Activated naive CD4-positive, alpha-beta T cell treated with anti-CD3 and anti-CD28 coated beads for 36 hours (primary cell): ENCODE data around the gene LRFN5. TPM values are rescaled to one million over a fixed set of nuclear protein-coding genes. Genes with fewer than 3 reads are reported as not detected.
"Not testable (repeated sequence)": the region's sequence is repeated elsewhere in the genome, so short reads cannot be mapped to it uniquely, and the experiment has no call there.

ENCODE experiments used
- CTCF ChIA-PET: fragments of 350-600 bp; sonication (Branson Sonifier 250); formaldehyde crosslinking; loops from one replicate; lab custom pipeline; 2021; ENCODE audit warnings: antibody characterized with exemption; lab: Charles Lee
- DNase-seq: peaks from one replicate; pipeline ENCODE4 v3.0.0-alpha.2; 2020
- H3K27ac Mint-ChIP-seq: one replicate; pipeline ENCODE4 v1.8.0; 2021; ENCODE audit warnings: mild to moderate bottlenecking, mixed read lengths
- H3K27me3 Mint-ChIP-seq: one replicate; pipeline ENCODE4 v1.8.0; 2021; ENCODE audit warnings: low read depth, mixed read lengths
- H3K36me3 Mint-ChIP-seq: one replicate; pipeline ENCODE4 v1.8.0; 2021; ENCODE audit warnings: low read depth, mixed read lengths
- H3K4me1 Mint-ChIP-seq: one replicate; pipeline ENCODE4 v1.8.0; 2021; ENCODE audit warnings: low read depth, mixed read lengths
- H3K4me3 Mint-ChIP-seq: one replicate; pipeline ENCODE4 v1.8.0; 2021; ENCODE audit warnings: mild to moderate bottlenecking, moderate library complexity, mixed read lengths
- H3K9me3 Mint-ChIP-seq: one replicate; pipeline ENCODE4 v1.8.0; 2021; ENCODE audit warnings: mixed read lengths
- intact Hi-C: fragments of 100-400 bp; cut with micrococcal nuclease; formaldehyde crosslinking; loops from one replicate; pipeline ENCODE4 v1.15.1; 2023
- total RNA-seq, 2 experiments: library from RNA; stranded (reverse); gene quantifications; one replicate each; pipeline ENCODE4 v1.2.3, GENCODE V29; 2021

Gene LRFN5
- not detected for total RNA-seq

DNA sequence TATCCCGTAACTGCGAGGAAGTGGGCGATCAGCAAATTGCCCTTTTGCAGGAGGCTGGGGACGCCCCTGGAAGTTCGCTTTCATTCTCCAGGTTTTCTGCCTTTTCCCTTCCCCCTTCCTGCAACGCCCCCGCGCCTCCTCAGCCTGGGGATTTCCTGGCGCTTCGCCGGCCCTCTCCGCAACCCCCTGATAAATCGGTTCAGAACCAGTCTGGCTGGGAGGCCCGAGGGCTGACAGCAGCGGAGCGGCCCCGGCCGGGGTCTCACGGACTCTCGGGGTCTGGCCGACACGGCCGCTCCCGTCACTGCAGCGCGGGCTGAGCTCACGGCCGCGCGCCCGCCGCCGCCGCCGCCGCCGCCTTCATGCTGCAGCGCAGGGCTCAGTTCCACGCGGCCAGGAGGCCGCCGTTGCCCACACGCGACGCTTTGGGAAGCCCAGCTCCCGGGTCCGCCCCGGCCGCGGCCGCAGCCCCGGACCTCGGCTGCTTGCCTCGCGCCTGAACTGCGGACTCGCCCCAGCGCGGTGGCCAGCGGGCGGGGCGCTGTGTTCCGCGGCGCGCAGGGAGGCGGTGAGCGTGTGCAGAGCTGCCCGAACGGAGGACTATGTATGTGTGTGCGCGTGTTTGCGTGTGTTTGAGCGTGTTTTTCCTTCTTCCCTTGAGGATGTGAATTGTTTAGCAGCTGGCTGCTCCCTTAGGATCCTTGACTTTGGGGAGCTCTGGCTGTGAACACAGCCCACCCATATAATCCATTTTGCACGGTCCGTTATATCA lies at the start of gene LRFN5:
TSS of gene LRFN5 (plus strand) at position 345 of the 772 bp plus-strand sequence.
- H3K27me3 Mint-ChIP-seq = peaks cover 78% of the 10 kb centered on the region

GRCh38 chr14:41558490-41558889 lies 48.2 kb upstream of the LRFN5 start:
- H3K27ac Mint-ChIP-seq = no peak overlapping the region
- intact Hi-C loops = no loop called here
- H3K36me3 Mint-ChIP-seq = no peaks in the 10 kb centered on the region
- no peaks in the 10 kb centered on the region for H3K4me1 Mint-ChIP-seq
- CTCF ChIA-PET = no interaction called here
- peaks cover 1% of the 10 kb centered on the region for H3K9me3 Mint-ChIP-seq
- H3K4me3 Mint-ChIP-seq = no peak overlapping the region
- DNase-seq = no peak
- H3K27me3 Mint-ChIP-seq = no peaks in the 10 kb centered on the region

More for the DNA sequence above, at the start of gene LRFN5:
- Mint-ChIP-seq H3K9me3 (no peaks in the 10 kb centered on the region), H3K4me1 (peaks cover 45% of the 10 kb centered on the region), H3K27ac (no peak within 1 kb of the TSS), H3K4me3 (peak within 1 kb of the TSS; percentile 61), H3K36me3 (no peaks in the 10 kb centered on the region)
- CTCF ChIA-PET = no interaction called here
- intact Hi-C loops = loop anchor here (5.0 kb wide), 1 partner anchor 181 kb away; no protein-coding TSS in a partner anchor
- peak; percentile 30 for DNase-seq

GRCh38 chr14:41566864-41567263 lies 39.8 kb upstream of the LRFN5 start:
- DNase-seq, H3K4me1 Mint-ChIP-seq, H3K27ac Mint-ChIP-seq, H3K9me3 Mint-ChIP-seq, CTCF ChIA-PET, H3K27me3 Mint-ChIP-seq, intact Hi-C loops, H3K36me3 Mint-ChIP-seq, H3K4me3 Mint-ChIP-seq: not testable (repeated sequence)

DNA sequence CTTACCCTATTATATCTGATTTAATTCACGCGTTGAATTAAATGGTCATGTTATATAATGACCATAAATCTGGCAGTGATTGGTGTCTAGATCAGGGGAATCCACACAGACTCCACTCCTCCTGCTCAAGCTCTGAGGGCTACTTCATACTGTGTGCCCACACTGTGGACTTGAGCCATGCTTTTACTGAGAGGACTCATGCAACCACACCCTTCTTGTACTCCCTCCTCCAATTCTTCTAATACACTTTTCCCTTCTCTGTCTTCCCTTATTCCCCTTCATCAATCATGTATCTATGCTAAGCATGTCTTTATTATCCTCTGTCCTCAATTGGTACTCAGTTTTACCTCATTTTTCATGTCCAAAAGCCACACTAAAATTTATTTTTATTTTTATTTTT lies 37.7 kb upstream of the LRFN5 start:
- no peaks in the 10 kb centered on the region for H3K9me3 Mint-ChIP-seq
- no peak for DNase-seq
- no peak overlapping the region for H3K27ac Mint-ChIP-seq
- H3K4me1 Mint-ChIP-seq = no peaks in the 10 kb centered on the region
- CTCF ChIA-PET = no interaction called here
- peaks cover 3% of the 10 kb centered on the region for H3K27me3 Mint-ChIP-seq
- H3K36me3 Mint-ChIP-seq = no peaks in the 10 kb centered on the region
- intact Hi-C loops = no loop called here
- H3K4me3 Mint-ChIP-seq = no peak overlapping the region

DNA sequence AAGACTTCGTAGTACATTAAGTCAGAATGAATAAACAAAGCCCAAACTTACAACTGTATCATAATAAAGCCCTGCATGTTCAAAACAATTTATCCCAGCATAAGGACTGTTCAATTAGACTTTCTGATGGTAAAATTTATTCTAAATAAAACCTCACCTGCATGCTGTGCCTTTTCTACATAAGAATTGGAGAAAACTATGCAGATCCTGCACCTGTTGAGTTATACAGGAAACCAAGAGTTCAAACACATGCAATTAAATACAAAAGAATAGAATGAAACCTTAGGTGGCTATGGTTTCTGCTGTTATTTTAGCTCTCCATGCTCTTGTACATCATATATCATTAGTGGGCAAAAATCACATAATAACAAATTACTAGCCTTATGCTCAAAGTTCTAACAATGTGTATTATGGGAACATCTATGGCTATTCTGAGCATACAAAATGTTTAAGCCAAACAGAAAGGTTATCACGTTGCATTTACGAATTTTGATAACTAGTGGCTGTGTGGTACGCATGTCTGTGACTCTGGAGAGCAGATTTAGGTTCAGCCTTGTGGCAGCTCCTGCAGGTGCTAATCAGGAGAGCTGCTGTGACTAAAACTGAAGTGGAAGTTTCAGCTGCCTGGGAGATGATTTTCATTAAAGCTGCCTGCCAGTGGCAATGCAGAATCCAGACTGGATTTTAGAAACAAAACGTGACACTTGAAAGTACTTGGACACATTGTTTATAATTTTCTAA lies 36.1 kb upstream of the LRFN5 start:
- H3K27me3 Mint-ChIP-seq = no peaks in the 10 kb centered on the region
- no peak overlapping the region for H3K4me3 Mint-ChIP-seq
- no peaks in the 10 kb centered on the region for H3K4me1 Mint-ChIP-seq
- CTCF ChIA-PET = no interaction called here
- intact Hi-C loops = no loop called here
- H3K36me3 Mint-ChIP-seq = no peaks in the 10 kb centered on the region
- no peak overlapping the region for H3K27ac Mint-ChIP-seq
- DNase-seq = no peak
- no peaks in the 10 kb centered on the region for H3K9me3 Mint-ChIP-seq

DNA sequence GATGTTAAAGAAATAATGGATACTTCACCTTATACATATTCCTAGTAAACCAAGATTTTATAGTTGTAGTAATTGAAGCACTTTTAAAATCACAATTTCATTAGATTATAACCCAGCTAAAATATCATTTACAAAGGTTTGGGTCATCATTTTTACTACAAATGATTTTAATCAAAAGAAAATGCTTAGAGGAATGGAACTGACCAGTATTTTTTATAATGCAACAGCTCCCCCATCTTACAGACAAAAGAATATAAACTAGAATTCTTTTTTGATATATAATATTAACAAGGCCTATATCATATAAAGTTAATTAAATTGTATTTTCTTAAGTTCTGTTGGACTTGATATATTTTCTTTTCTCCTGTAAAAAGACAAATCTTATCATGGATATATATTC lies 20.4 kb upstream of the LRFN5 start:
- H3K27me3 Mint-ChIP-seq = peaks cover 4% of the 10 kb centered on the region
- H3K4me1 Mint-ChIP-seq = no peaks in the 10 kb centered on the region
- no peaks in the 10 kb centered on the region for H3K36me3 Mint-ChIP-seq
- H3K9me3 Mint-ChIP-seq = no peaks in the 10 kb centered on the region
- no peak for DNase-seq
- H3K4me3 Mint-ChIP-seq = no peak overlapping the region
- H3K27ac Mint-ChIP-seq = no peak overlapping the region
- CTCF ChIA-PET = no interaction called here
- intact Hi-C loops = no loop called here

GRCh38 chr14:41597647-41598046 lies 9.0 kb upstream of the LRFN5 start:
- DNase-seq = no peak
- no peak overlapping the region for H3K27ac Mint-ChIP-seq
- CTCF ChIA-PET = no interaction called here
- no peak overlapping the region for H3K4me3 Mint-ChIP-seq
- no peaks in the 10 kb centered on the region for H3K4me1 Mint-ChIP-seq
- no peaks in the 10 kb centered on the region for H3K36me3 Mint-ChIP-seq
- no peaks in the 10 kb centered on the region for H3K9me3 Mint-ChIP-seq
- peaks cover 13% of the 10 kb centered on the region for H3K27me3 Mint-ChIP-seq
- intact Hi-C loops = no loop called here

DNA sequence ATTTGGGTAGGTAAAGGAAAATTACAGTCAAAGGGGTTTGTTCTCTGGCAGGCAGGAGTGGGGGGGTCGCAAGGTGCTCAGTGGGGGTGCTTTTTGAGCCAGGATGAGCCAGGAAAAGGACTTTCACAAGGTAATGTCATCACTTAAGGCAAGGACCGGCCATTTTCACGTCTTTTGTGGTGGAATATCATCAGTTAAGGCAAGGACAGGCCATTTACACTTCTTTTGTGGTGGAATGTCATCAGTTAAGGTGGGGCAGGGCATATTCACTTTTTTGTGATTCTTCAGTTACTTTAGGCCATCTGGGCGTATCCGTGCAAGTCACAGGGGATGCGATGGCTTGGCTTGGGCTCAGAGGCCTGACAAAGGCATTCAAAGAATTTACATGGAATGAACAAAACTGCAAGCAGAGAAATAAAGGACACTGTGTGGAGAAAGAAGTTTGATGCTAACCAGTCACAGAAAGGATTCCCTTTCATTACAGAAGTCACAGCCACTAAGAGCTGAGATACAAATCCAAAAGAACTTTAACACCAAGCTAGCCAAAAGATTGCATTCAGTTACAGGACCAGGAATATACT lies 6.8 kb upstream of the LRFN5 start:
- H3K4me3 Mint-ChIP-seq, DNase-seq, H3K4me1 Mint-ChIP-seq, H3K36me3 Mint-ChIP-seq, H3K27ac Mint-ChIP-seq, H3K9me3 Mint-ChIP-seq: not testable (repeated sequence)
- H3K27me3 Mint-ChIP-seq = peaks cover 26% of the 10 kb centered on the region
- CTCF ChIA-PET = interaction anchor here (1.0 to 1.2 kb wide), 2 partner anchors 9 to 10 kb away, joined by 3 read pairs; no protein-coding TSS in a partner anchor
- intact Hi-C loops = loop anchor here (5.0 kb wide), 2 partner anchors 1183 to 1613 kb away; no protein-coding TSS in a partner anchor

DNA sequence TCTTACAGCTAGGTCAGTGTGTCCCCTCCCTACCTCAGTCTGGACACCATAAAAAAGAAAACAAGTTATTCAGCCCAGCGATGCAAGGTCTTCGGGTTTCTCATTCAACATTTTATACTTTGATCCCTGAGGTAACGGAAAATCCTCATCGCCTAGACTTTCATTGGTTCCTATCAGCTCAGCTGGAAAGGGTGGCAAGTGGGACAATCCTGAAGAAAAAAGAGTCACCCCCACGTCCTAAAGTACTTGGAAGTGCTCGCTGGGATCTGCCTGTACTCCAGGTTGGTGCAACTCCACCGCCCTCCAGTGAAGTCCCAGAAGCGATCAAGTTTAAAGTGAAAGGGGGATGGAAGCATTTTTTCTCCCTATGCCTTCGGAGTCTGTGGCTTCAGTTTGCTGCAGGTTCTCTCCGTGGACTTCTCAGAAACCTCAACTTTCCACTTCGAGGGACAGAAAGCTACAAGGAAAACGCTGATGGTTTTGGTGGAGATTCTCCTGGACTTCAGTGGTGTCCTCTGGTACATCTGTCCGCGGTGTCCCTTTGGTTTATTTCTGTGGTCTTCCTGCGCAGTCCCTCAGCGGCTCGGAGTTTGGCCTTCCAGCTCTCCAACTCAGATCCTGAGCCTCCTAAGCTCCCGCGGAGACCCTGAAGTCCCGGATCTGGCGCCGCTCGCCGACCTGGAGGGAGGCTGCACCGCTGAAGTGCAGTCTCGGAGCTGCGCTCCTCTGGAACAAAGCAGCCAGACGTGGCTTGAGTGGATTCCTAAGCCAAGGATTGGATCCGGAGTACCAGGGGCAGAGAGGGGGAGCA lies 1.8 kb upstream of the LRFN5 start:
- H3K27ac Mint-ChIP-seq = no peak overlapping the region
- H3K36me3 Mint-ChIP-seq = no peaks in the 10 kb centered on the region
- CTCF ChIA-PET = no interaction called here
- H3K4me1 Mint-ChIP-seq = peaks cover 45% of the 10 kb centered on the region
- intact Hi-C loops = loop anchor here (5.0 kb wide), 3 partner anchors 182 to 1618 kb away; no protein-coding TSS in a partner anchor
- DNase-seq = no peak
- H3K4me3 Mint-ChIP-seq = peak overlapping the region; percentile 24
- H3K27me3 Mint-ChIP-seq = peaks cover 66% of the 10 kb centered on the region
- no peaks in the 10 kb centered on the region for H3K9me3 Mint-ChIP-seq

GRCh38 chr14:41605550-41606281 lies 960 bp upstream of the LRFN5 start:
- Mint-ChIP-seq H3K9me3 (no peaks in the 10 kb centered on the region), H3K4me3 (peak overlapping the region; percentile 45), H3K27ac (no peak overlapping the region), H3K36me3 (no peaks in the 10 kb centered on the region), H3K27me3 (peaks cover 71% of the 10 kb centered on the region), H3K4me1 (peaks cover 45% of the 10 kb centered on the region)
- no peak for DNase-seq
- intact Hi-C loops = loop anchor here (5.0 kb wide), 1 partner anchor 182 kb away; no protein-coding TSS in a partner anchor
- CTCF ChIA-PET = interaction anchor here (0.5 kb wide), 1 partner anchor 726 kb away, joined by 4 read pairs; no protein-coding TSS in a partner anchor

DNA sequence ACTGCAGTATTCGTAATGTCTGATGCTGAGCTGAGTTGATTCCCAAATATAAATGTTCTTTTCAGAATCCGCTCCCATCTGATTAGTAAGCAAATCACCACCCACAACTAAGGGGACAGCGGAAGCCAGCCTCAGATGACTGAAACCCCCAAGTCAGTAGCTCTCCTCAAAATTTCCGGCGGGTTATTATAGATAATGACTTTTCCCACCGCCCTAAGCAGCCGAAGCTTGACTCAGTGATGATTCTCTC lies 469 bp upstream of the LRFN5 start:
- Mint-ChIP-seq H3K36me3 (no peaks in the 10 kb centered on the region), H3K27ac (no peak overlapping the region), H3K27me3 (peaks cover 73% of the 10 kb centered on the region), H3K4me1 (peaks cover 45% of the 10 kb centered on the region), H3K9me3 (no peaks in the 10 kb centered on the region), H3K4me3 (peak overlapping the region; percentile 45)
- DNase-seq = no peak
- CTCF ChIA-PET = interaction anchor here (0.5 kb wide), 1 partner anchor 726 kb away, joined by 4 read pairs; no protein-coding TSS in a partner anchor
- intact Hi-C loops = loop anchor here (5.0 kb wide), 1 partner anchor 181 kb away; no protein-coding TSS in a partner anchor
